Spinal cord (tissue), 10 donors: ENCODE measurements around the gene CST9. TPM values are rescaled to one million over a fixed set of nuclear protein-coding genes. Genes with fewer than 3 reads are reported as not detected.

ENCODE experiments used
- DNase-seq, 6 donors: peaks; one replicate each; pipeline versions ENCODE4 v3.0.0 to v3.0.0-alpha.2; 2013 to 2015; ENCODE audit warnings: low spot score in 6 of 6, low read depth in 4 of 6
- H3K27ac ChIP-seq: one replicate; pipeline ENCODE4 v1.5.1; 2013; ENCODE audit warnings: low read depth, low read length, control low read depth
- H3K27me3 ChIP-seq: one replicate; pipeline ENCODE4 v1.6.1; 2013; ENCODE audit warnings: low read length; ENCODE audit not compliant: control insufficient read depth, insufficient read depth
- H3K36me3 ChIP-seq: one replicate; pipeline ENCODE4 v1.6.1; 2013; ENCODE audit warnings: low read length; ENCODE audit not compliant: control insufficient read depth, insufficient read depth
- H3K4me1 ChIP-seq: one replicate; pipeline ENCODE4 v1.6.1; 2013; ENCODE audit warnings: low read length; ENCODE audit not compliant: control insufficient read depth, insufficient read depth
- H3K4me3 ChIP-seq: one replicate; pipeline ENCODE4 v1.5.1; 2013; ENCODE audit warnings: low read depth, low read length, control low read depth
- H3K9me3 ChIP-seq: one replicate; pipeline ENCODE4 v1.6.1; 2013; ENCODE audit warnings: low read length; ENCODE audit not compliant: control insufficient read depth, insufficient read depth
- WGBS: methylation state at CpG from one replicate; pipeline ENCODE4 v1.1.5; 2013; ENCODE audit warnings: missing lambda C conversion rate; ENCODE audit not compliant: insufficient coverage; 5-methylcytosine and 5-hydroxymethylcytosine counted together
- polyA plus RNA-seq, 2 donors: library from polyadenylated mRNA; unstranded; fragments of 120-200 nt; gene quantifications; one replicate each; pipeline ENCODE4 v1.2.1, GENCODE V29; 2013; ENCODE audit not compliant: insufficient read length in 2 of 2
- total RNA-seq, 2 donors: library from RNA; depleted of rRNA in 1 of 2; stranded (reverse); fragments of 120-200 nt in 1 of 2; fragments of >200 nt in 1 of 2; gene quantifications; one replicate each; pipeline versions ENCODE4 v1.2.3 to v1.2.4, GENCODE V29; 2013 to 2014
- donor health status: healthy.

CST9 gene
- total and polyA plus RNA-seq, 4 donors, result not detected

DNA sequence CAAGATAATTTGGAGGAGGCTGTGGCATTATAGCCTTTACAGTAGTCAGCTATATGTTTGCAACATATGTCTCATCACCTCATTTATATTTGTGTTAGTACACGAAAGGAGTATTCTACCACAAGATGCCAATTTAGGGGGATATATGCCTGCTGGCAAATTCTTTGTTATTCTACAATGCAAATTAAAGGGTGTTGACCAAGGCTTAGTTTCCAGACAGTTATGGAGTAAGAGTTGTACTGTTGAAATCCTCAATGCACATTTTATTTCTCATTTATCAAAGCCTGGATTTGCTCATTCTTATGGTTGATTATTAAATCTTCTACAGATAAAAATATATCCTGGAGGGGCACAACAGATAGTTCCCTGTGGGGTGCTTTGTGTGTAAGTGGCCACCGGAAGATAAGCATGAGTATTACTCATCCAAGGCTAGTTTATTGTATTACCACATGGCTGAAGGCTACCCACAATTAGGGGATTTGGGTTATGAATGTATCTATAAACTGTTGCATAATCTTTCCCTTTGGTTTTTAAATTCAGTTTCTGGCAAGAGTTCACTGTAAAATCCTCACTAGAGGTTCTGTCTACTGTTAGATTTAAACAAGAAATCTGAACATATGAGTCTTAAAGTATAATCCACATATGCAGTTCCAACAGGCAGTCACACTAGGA lies 9.0 kb downstream of the CST9 start:
- no CpG with 5 or more reads among the region's 2 CpGs for WGBS
- DNase-seq, result no peak
- Histone ChIP-seq H3K27me3 (no peaks in the 10 kb centered on the region), H3K4me1 (no peaks in the 10 kb centered on the region), H3K36me3 (no peaks in the 10 kb centered on the region), H3K27ac (no peak overlapping the region), H3K4me3 (no peak overlapping the region), H3K9me3 (no peaks in the 10 kb centered on the region)

GRCh38 chr20:23595941-23596340 lies 9.8 kb downstream of the CST9 start:
- H3K9me3 ChIP-seq, result no peaks in the 10 kb centered on the region
- H3K4me3 ChIP-seq, result no peak overlapping the region

DNA sequence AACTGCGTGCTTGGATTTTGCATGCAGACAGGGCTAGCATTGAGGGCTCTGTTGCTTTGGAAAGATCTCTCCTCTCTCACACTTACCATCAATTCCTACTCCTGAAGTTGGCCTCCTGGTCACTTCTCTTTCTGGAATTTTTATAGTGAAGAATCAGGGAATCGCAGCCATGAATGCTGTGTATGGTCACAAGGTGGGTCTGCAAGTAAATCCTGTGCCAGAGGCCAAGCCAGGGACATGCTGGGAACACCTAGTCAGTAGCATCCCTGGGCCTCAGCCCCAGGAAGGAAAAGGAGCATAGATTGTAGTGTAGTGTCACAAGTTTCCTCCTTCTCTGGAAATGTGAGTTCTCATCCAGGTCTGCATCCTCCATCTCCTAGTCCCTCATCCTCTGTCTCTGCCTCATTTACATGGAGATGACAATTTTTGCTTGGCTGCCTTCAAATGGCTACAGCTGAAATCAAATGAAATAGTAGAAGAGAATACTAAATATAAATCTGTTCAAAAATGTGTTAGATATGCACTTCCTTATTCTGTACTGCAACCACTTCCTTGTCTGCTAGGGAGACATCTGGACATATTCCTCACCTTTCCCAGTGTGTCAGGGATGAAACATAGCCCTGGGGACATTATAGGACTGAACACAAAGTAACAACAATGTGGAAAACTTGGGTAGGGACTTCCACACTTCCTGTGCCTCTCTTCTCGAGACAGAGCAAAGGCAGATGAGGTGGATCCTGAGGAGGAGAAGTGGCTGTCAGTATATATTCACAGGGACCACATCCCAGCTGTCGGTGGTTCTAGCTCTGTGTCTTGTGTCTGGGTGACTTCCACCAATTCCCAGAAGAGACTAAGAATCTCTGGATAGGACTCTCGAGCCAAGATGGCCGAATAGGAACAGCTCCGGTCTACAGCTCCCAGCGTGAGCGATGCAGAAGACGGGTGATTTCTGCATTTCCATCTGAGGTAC lies 17.0 kb downstream of the CST9 start:
- WGBS, result 90% methylated on average over 4 of the region's 10 CpGs

More at GRCh38 chr20:23595941-23596340, 9.8 kb downstream of the CST9 start:
- WGBS, result no CpG with 5 or more reads among the region's 1 CpG
- H3K36me3 ChIP-seq, result no peaks in the 10 kb centered on the region
- no peaks in the 10 kb centered on the region for H3K27me3 ChIP-seq
- H3K27ac ChIP-seq, result no peak overlapping the region
- DNase-seq, result no peak
- H3K4me1 ChIP-seq, result no peaks in the 10 kb centered on the region

GRCh38 chr20:23587631-23588030 lies 18.1 kb downstream of the CST9 start:
- no peak overlapping the region for H3K4me3 ChIP-seq
- no peaks in the 10 kb centered on the region for H3K9me3 ChIP-seq
- no peaks in the 10 kb centered on the region for H3K4me1 ChIP-seq
- no peak overlapping the region for H3K27ac ChIP-seq
- WGBS, result 93% methylated on average over 7 of the region's 7 CpGs
- H3K27me3 ChIP-seq, result no peaks in the 10 kb centered on the region
- H3K36me3 ChIP-seq, result no peaks in the 10 kb centered on the region
- DNase-seq, result no peak

More for the DNA sequence above, 17.0 kb downstream of the CST9 start:
- Histone ChIP-seq H3K4me1 (no peaks in the 10 kb centered on the region), H3K36me3 (no peaks in the 10 kb centered on the region), H3K27ac (no peak overlapping the region), H3K27me3 (no peaks in the 10 kb centered on the region), H3K9me3 (no peaks in the 10 kb centered on the region), H3K4me3 (no peak overlapping the region)
- DNase-seq, result no peak

DNA sequence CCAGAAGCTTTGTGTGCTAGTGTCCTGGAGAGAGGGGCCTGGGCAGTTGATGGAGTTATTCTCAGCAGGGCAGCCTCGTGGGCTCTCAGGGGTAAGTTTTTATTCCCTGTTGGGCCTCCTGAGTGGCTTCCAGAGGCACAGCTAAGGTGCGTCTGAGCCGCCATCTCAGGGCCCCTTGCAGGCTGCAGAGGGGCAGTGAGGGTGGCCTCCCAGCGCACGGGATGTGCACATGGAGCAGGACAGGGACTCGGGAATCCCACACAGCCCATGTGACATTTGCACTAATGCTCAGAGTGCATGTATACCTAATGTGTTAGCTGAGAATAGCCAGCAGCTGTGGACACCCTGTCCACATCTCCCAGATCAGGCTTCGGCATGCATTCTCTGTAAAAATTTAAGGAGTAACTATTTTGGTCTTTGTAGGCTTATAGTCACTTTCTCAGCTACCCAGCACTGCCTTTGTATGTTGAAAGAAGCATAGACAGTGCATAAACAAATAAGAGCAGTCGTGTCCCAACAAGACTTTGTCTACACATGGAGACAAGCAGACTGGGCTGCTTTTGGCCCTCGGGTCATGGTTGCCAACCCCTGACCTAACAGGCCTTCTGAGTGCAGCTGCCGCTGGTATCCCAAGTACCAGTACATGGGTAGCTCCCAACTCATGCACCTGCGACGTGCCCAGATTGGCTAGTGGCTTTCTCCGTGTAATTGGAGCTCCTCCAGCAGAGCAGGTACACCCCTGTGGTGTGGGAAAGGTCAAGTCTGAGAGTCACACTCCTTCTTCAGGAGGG lies 18.8 kb downstream of the CST9 start:
- WGBS, result 85% methylated on average over 12 of the region's 13 CpGs
- no peak overlapping the region for H3K4me3 ChIP-seq
- DNase-seq, result no peak
- no peaks in the 10 kb centered on the region for H3K9me3 ChIP-seq
- no peaks in the 10 kb centered on the region for H3K4me1 ChIP-seq
- H3K27ac ChIP-seq, result no peak overlapping the region
- no peaks in the 10 kb centered on the region for H3K36me3 ChIP-seq
- H3K27me3 ChIP-seq, result no peaks in the 10 kb centered on the region

- no peak overlapping the region for H3K4me3 ChIP-seq
- no peaks in the 10 kb centered on the region for H3K27me3 ChIP-seq
- 92% methylated on average over 3 of the region's 5 CpGs for WGBS
- no peak overlapping the region for H3K27ac ChIP-seq
- no peaks in the 10 kb centered on the region for H3K36me3 ChIP-seq
- H3K9me3 ChIP-seq, result no peaks in the 10 kb centered on the region
- H3K4me1 ChIP-seq, result no peaks in the 10 kb centered on the region
- no peak for DNase-seq
Measured at GRCh38 chr20:23585808-23586734, 19.6 kb downstream of the CST9 start.

GRCh38 chr20:23585449-23585807 lies 20.3 kb downstream of the CST9 start:
- Histone ChIP-seq H3K9me3 (no peaks in the 10 kb centered on the region), H3K27me3 (no peaks in the 10 kb centered on the region), H3K27ac (no peak overlapping the region), H3K4me3 (no peak overlapping the region), H3K36me3 (no peaks in the 10 kb centered on the region), H3K4me1 (no peaks in the 10 kb centered on the region)
- DNase-seq, result no peak
- WGBS, result 62% methylated on average over 5 of the region's 5 CpGs

DNA sequence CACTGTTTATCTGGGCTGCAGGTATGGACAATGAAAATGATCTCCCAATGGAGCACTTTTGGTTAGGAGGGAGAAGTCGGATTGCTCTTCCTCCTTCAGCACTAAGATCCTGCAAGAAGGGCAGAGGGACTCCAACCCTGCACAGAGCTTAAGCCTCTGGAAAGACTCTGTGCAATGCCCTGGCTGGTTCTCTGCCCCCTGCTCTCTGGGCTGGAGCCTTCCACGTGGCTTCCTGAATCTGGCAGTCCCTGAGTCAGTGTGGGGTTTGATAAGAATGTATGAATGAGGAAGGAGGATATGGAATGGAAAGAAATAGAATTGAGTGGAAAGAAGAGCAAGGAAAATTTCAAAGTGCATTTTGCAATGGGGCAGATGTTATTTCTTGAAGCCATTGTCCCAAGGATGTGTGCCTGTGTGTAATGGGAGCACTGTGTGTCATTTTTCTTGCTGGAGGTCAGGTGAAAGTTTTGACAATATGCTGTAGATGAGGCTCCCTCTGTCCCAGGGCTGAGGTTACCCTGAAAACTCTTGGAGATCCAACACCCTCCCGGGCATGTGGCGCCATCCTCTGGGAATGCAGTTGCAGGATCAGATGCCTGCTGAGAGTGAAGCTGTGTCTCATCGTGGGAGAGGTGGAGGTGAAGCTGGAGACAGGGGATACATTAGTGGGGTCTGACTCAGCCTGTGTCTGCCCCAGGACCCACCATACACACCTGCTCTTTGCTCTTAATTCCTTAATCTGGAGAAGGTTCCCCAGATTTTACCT lies 21.1 kb downstream of the CST9 start:
- Histone ChIP-seq H3K27me3 (no peaks in the 10 kb centered on the region), H3K27ac (no peak overlapping the region), H3K4me3 (no peak overlapping the region), H3K4me1 (no peaks in the 10 kb centered on the region), H3K9me3 (no peaks in the 10 kb centered on the region), H3K36me3 (no peaks in the 10 kb centered on the region)
- 82% methylated on average over 4 of the region's 5 CpGs for WGBS
- DNase-seq, result no peak
